ENCODE results near the gene SIK3.
"Not testable (repeated sequence)": the region's sequence is repeated elsewhere in the genome, so short reads cannot be mapped to it uniquely, and the experiment has no call there.

Gene SIK3

GRCh38 chr11:117098269-117099232, at the start of gene SIK3:
Gene SIK3, minus strand, starts transcription at chr11:117098428. Its CDS starts 13 bp downstream, at chr11:117098415.
- peak; percentile 91 for DNase-seq

- DNase-seq: no peak
Measured at GRCh38 chr11:117146521-117146920, 48.3 kb upstream of the SIK3 start.

- DNase-seq: peak; percentile 17
Measured at GRCh38 chr11:117145393-117145761, 47.1 kb upstream of the SIK3 start.

- peak; percentile 36 for DNase-seq
Measured at GRCh38 chr11:117144477-117145392, 46.5 kb upstream of the SIK3 start.

GRCh38 chr11:117143871-117144476, 45.7 kb upstream of the SIK3 start, which contains the start of gene PAFAH1B2:
Gene PAFAH1B2, plus strand, starts transcription at chr11:117144287. Its CDS starts 8,161 bp downstream, at chr11:117152448.
- peak; percentile 95 for DNase-seq

DNA sequence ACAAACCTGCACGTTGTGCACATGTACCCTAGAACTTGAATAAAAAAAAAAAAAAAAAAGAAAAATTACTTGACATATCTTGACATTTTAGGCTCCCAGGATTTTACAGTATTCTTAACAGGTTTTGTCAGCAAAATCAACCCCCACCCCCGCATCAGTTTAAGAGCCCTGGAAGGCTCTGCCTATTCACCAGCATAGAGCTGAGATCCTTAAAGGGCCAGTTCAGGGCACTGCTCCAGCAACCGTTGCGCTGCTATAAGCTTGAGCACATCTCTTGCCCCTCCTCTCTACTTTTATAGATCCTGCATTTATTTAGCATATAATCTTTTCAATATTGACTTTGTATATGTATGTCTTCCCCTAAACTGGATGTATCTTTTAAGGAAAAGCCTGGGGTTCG, 45.2 kb upstream of the SIK3 start:
- DNase-seq: peak; percentile 5

GRCh38 chr11:117137223-117138086, 39.2 kb upstream of the SIK3 start:
- DNase-seq: not testable (repeated sequence)

- not testable (repeated sequence) for DNase-seq
Measured at GRCh38 chr11:117134979-117135378, 36.8 kb upstream of the SIK3 start.

DNA sequence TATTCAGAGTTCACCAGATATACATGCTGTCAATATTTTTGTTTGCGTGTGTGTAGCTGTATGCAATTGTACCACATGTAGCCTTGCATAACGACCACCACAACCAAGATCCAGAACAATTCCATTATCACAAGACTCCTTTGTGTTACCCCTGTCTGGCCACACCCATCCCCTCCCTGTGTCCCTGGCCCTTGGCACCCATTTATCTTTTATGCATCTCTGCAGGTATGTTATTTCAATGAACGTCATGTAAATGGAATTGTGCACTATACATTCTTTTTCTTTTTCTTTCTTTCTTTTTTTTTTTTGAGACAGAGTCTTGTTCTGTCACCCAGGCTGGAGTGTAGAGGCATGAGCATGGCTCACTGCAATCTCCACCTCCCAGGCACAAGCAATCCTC, 36.2 kb upstream of the SIK3 start:
- no peak for DNase-seq

- no peak for DNase-seq
Measured at GRCh38 chr11:117130879-117131278, 32.7 kb upstream of the SIK3 start.

GRCh38 chr11:117130396-117130795, 32.2 kb upstream of the SIK3 start:
- not testable (repeated sequence) for DNase-seq

- no peak for DNase-seq
Measured at GRCh38 chr11:117128289-117128688, 30.1 kb upstream of the SIK3 start.

GRCh38 chr11:117127171-117127901, 29.1 kb upstream of the SIK3 start:
- DNase-seq: no peak

DNA sequence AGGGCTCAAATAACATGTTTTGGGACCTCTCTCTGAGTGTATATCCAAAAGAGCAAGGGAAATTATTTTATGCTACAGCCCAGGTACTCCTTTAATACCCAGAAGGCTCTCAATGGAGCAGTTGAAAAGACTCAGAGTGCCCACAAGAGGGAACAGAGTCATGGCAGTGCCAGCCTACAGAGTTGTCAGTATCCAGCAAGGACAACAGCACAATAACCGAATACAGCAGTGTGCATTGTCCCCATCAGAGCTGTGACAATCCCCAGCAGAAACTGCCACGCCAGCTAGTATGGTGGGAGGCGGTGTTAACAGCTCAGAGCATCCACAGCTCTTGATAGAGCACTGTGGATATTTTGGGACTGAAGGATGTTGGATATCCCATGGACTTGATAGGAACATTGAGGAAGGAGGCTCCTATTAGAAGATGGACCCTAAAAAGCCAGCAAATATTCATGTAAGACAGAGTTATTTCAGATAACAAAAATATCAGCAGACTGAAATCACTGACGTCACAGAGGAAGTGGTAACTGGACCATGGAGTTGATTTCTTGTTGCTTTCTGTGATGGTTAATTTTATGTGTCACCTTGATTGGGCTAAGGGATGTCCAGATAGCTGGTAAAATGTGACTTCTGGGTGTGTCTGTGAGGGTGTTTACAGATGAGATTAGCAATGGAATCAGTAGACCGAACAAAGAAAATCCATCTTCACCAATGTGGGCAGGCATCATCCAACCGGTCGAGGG, 28.2 kb upstream of the SIK3 start:
- DNase-seq: no peak

- DNase-seq: no peak
Measured at GRCh38 chr11:117122556-117122955, 24.3 kb upstream of the SIK3 start.

GRCh38 chr11:117121176-117121575, 22.9 kb upstream of the SIK3 start:
- DNase-seq: no peak

DNA sequence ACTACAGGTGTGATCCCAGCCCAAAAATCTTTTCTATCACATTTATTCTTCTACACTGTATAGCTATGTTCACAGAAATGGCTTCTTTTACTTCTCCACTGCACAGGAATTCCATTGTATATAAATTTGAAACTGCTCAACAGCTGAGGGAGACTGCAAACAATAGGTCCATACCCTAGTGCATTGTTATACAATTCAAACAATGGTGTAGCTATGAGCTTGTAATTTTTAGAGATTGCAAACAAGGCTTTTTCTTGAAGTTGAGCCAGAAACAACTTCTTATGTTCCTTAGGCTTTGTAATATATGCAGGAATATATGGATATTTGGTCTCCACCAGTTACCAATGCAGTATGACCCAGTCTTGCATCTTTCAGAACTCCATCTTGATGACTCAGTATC, 19.5 kb upstream of the SIK3 start:
- no peak for DNase-seq

DNA sequence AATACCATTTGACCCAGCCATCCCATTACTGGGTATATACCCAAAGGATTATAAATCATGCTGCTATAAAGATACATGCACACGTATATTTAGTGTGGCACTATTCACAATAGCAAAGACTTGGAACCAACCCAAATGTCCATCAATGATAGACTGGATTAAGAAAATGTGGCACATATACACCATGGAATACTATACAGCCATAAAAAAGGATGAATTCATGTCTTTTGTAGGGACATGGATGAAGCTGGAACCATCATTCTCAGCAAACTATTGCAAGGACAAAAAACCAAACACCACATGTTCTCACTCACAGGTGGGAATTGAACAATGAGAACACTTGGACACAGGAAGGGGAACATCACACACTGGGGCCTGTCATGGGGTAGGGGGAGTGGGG, 14.7 kb upstream of the SIK3 start:
- not testable (repeated sequence) for DNase-seq

DNA sequence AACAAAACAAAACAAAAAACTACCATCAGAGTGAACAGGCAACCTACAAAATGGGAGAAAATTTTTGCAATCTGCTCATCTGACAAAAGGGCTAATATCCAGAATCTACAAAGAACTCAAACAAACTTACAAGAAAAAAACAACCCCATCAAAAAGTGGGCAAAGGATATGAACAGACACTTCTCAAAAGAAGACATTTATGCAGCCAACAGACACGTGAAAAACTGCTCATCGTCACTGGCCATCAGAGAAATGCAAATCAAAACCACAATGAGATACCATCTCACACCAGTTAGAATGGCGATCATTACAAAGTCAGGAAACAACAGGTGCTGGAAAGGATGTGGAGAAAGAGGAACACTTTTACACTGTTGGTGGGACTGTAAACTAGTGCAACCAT, 14.3 kb upstream of the SIK3 start:
- not testable (repeated sequence) for DNase-seq

GRCh38 chr11:117110294-117110950, 12.2 kb upstream of the SIK3 start:
- DNase-seq: no peak

Measured in CD4-positive, alpha-beta T cell treated with Interleukin-4 for 4 hours (primary cell).